Measurements from ENCODE around the gene C13orf46.
"Not testable (repeated sequence)": the region's sequence is repeated elsewhere in the genome, so short reads cannot be mapped to it uniquely, and the experiment has no call there.

The C13orf46 gene

GRCh38 chr13:113917594-113918371 lies 56.1 kb downstream of the C13orf46 start:
- no peak overlapping the region for H3K4me3 ChIP-seq (ENCODE audit: low read depth, low read length)
- DNase-seq (ENCODE audit: low read depth) = no peak

- no peak overlapping the region for H3K4me3 ChIP-seq (ENCODE audit: low read depth, low read length)
- no peak for DNase-seq (ENCODE audit: low read depth)
Measured at GRCh38 chr13:113917096-113917495, 56.8 kb downstream of the C13orf46 start.

GRCh38 chr13:113916330-113916815 lies 57.5 kb downstream of the C13orf46 start:
- no peak overlapping the region for H3K4me3 ChIP-seq (ENCODE audit: low read depth, low read length)
- DNase-seq (ENCODE audit: low read depth) = peak; percentile 74

- H3K4me3 ChIP-seq (ENCODE audit: low read depth, low read length) = no peak overlapping the region
- no peak for DNase-seq (ENCODE audit: low read depth)
Measured at GRCh38 chr13:113915786-113916329, 58.0 kb downstream of the C13orf46 start.

GRCh38 chr13:113915012-113915763 lies 58.7 kb downstream of the C13orf46 start:
- H3K4me3 ChIP-seq (ENCODE audit: low read depth, low read length) = no peak overlapping the region
- no peak for DNase-seq (ENCODE audit: low read depth)

GRCh38 chr13:113914333-113915011 lies 59.4 kb downstream of the C13orf46 start:
- no peak overlapping the region for H3K4me3 ChIP-seq (ENCODE audit: low read depth, low read length)
- DNase-seq (ENCODE audit: low read depth) = no peak

GRCh38 chr13:113913838-113914237 lies 60.0 kb downstream of the C13orf46 start:
- H3K4me3 ChIP-seq (ENCODE audit: low read depth, low read length); DNase-seq (ENCODE audit: low read depth): not testable (repeated sequence)

- DNase-seq (ENCODE audit: low read depth) = not testable (repeated sequence)
Measured at GRCh38 chr13:113913408-113913807, 60.5 kb downstream of the C13orf46 start.

GRCh38 chr13:113912596-113912995 lies 61.3 kb downstream of the C13orf46 start:
- H3K4me3 ChIP-seq (ENCODE audit: low read depth, low read length) = no peak overlapping the region
- DNase-seq (ENCODE audit: low read depth) = no peak

More at GRCh38 chr13:113913408-113913807, 60.5 kb downstream of the C13orf46 start:
- H3K4me3 ChIP-seq (ENCODE audit: low read depth, low read length) = not testable (repeated sequence)

GRCh38 chr13:113907635-113908617 lies 66.0 kb downstream of the C13orf46 start:
- DNase-seq (ENCODE audit: low read depth) = peak; percentile 65
- no peak overlapping the region for H3K4me3 ChIP-seq (ENCODE audit: low read depth, low read length)

GRCh38 chr13:113906571-113906970 lies 67.3 kb downstream of the C13orf46 start:
- DNase-seq (ENCODE audit: low read depth) = no peak

GRCh38 chr13:113905942-113906341 lies 67.9 kb downstream of the C13orf46 start:
- H3K4me3 ChIP-seq (ENCODE audit: low read depth, low read length) = no peak overlapping the region
- DNase-seq (ENCODE audit: low read depth) = no peak

More at GRCh38 chr13:113906571-113906970, 67.3 kb downstream of the C13orf46 start:
- H3K4me3 ChIP-seq (ENCODE audit: low read depth, low read length) = no peak overlapping the region

- DNase-seq (ENCODE audit: low read depth) = no peak
- no peak overlapping the region for H3K4me3 ChIP-seq (ENCODE audit: low read depth, low read length)
Measured at GRCh38 chr13:113905018-113905417, 68.9 kb downstream of the C13orf46 start.

- no peak for DNase-seq (ENCODE audit: low read depth)
Measured at GRCh38 chr13:113904411-113904810, 69.5 kb downstream of the C13orf46 start.

GRCh38 chr13:113903912-113904311 lies 70.0 kb downstream of the C13orf46 start:
- no peak overlapping the region for H3K4me3 ChIP-seq (ENCODE audit: low read depth, low read length)
- DNase-seq (ENCODE audit: low read depth) = no peak

More at GRCh38 chr13:113904411-113904810, 69.5 kb downstream of the C13orf46 start:
- H3K4me3 ChIP-seq (ENCODE audit: low read depth, low read length) = no peak overlapping the region
